K562 (cell line): Measurements from ENCODE around the gene MTPN. TPM values are rescaled to one million over a fixed set of nuclear protein-coding genes. Genes with fewer than 3 reads are reported as not detected.
A peak's percentile ranks its signal among the peaks of the same experiment; 100 is the strongest.

Experiments used
- CSDE1 ChIP-seq, 2 experiments: fragments of 450-650 bp; IDR thresholded peaks; 2 replicates each; pipeline ENCODE4 v1.6.1; 2016; ENCODE audit warnings: mild to moderate bottlenecking in 1 of 2
- FOXK2 ChIP-seq, 2 experiments: fragments of 450-650 bp; IDR thresholded peaks in 1 of 2; conservative IDR thresholded peaks in 1 of 2; 2 replicates each; pipeline ENCODE4 v1.6.1; 2016; ENCODE audit warnings: low read depth in 2 of 2, mild to moderate bottlenecking in 1 of 2
- HDAC3 ChIP-seq: fragments of 450-650 bp; IDR thresholded peaks from 2 replicates; pipeline ENCODE4 v1.6.1; 2018; ENCODE audit warnings: borderline replicate concordance, mild to moderate bottlenecking, moderate library complexity; ENCODE audit not compliant: partially characterized antibody
- HNRNPH1 ChIP-seq: fragments of 200-400 bp; formaldehyde crosslinking; optimal IDR thresholded peaks from 2 replicates; pipeline ENCODE3; 2017; ENCODE audit warnings: low read depth, mild to moderate bottlenecking, low read length, moderate library complexity
- ILF3 ChIP-seq: fragments of 450-650 bp; IDR thresholded peaks from 2 replicates; pipeline ENCODE4 v1.6.1; 2018; ENCODE audit warnings: antibody characterized with exemption, mild to moderate bottlenecking, moderate library complexity, borderline replicate concordance
- JUNB ChIP-seq: fragments of 450-650 bp; formaldehyde crosslinking; conservative IDR thresholded peaks from 2 replicates; pipeline ENCODE4 v1.4.0; 2020; ENCODE audit warnings: mild to moderate bottlenecking
- MAFK ChIP-seq: IDR thresholded peaks from 2 replicates; pipeline ENCODE4 v1.6.1; 2011; ENCODE audit warnings: low read length, improper control_type of control experiment
- MED1 ChIP-seq: sonication (generic); formaldehyde crosslinking; IDR thresholded peaks from 2 replicates; pipeline ENCODE4 v1.8.1; 2023; ENCODE audit warnings: missing genetic modification reagents, borderline replicate concordance
- MEIS2 ChIP-seq: fragments of 450-650 bp; IDR thresholded peaks from 2 replicates; pipeline ENCODE4 v1.6.1; 2014; ENCODE audit warnings: mild to moderate bottlenecking; ENCODE audit not compliant: partially characterized antibody
- MTA2 ChIP-seq: fragments of 450-650 bp; IDR thresholded peaks from 2 replicates; pipeline ENCODE4 v1.6.1; 2016; ENCODE audit warnings: low read depth
- NFATC3 ChIP-seq: fragments of 450-650 bp; IDR thresholded peaks from 2 replicates; pipeline ENCODE4 v1.6.1; 2017; ENCODE audit warnings: mild to moderate bottlenecking
- POLR3A ChIP-seq: IDR thresholded peaks from 2 replicates; pipeline ENCODE4 v1.6.1; 2011; ENCODE audit warnings: borderline replicate concordance, mild to moderate bottlenecking, moderate library complexity; ENCODE audit not compliant: insufficient read length, insufficient read depth; ENCODE audit errors: extremely low read depth
- PRPF4 ChIP-seq: fragments of 200-400 bp; formaldehyde crosslinking; IDR thresholded peaks from one replicate; pipeline ENCODE4 v1.6.1; 2017; ENCODE audit warnings: low read length, low read depth, mild to moderate bottlenecking; ENCODE audit not compliant: insufficient read depth, poor library complexity, severe bottlenecking
- PTTG1 ChIP-seq: fragments of 450-650 bp; IDR thresholded peaks from 2 replicates; pipeline ENCODE4 v1.6.1; 2016; ENCODE audit warnings: low read depth, mild to moderate bottlenecking, missing genetic modification characterization, missing compliant biosample characterization
- RFX7 ChIP-seq: fragments of 250-450 bp; sonication (Bioruptor Pico); IDR thresholded peaks from 2 replicates; pipeline ENCODE4 v1.5.1; 2021; ENCODE audit warnings: mild to moderate bottlenecking
- SMAD1 ChIP-seq: fragments of 150-350 bp; IDR thresholded peaks from 2 replicates; pipeline ENCODE4 v1.6.1; 2014; ENCODE audit warnings: low read length, low read depth; ENCODE audit not compliant: partially characterized antibody
- SMAD3 ChIP-seq: fragments of 450-650 bp; formaldehyde crosslinking; conservative IDR thresholded peaks from 2 replicates; pipeline ENCODE4 v1.4.0; 2020; ENCODE audit warnings: mild to moderate bottlenecking
- SRSF1 ChIP-seq: fragments of 200-400 bp; formaldehyde crosslinking; IDR thresholded peaks from 2 replicates; pipeline ENCODE4 v1.6.1; 2017; ENCODE audit warnings: mild to moderate bottlenecking, low read depth, low read length, moderate library complexity
- ZNF274 ChIP-seq: IDR thresholded peaks from 2 replicates; pipeline ENCODE4 v1.6.1; 2011; ENCODE audit warnings: low read depth, mild to moderate bottlenecking, low read length, moderate library complexity, borderline replicate concordance
- ZNF324 ChIP-seq: fragments of 250-450 bp; sonication (Bioruptor Pico); IDR thresholded peaks from 2 replicates; pipeline ENCODE4 v1.4.0; 2020; ENCODE audit warnings: mild to moderate bottlenecking
- ZNF507 ChIP-seq: conservative IDR thresholded peaks from 2 replicates; pipeline ENCODE4 v1.6.1; 2017; ENCODE audit warnings: missing genetic modification characterization, missing compliant biosample characterization
- ZNF644 ChIP-seq: fragments of 200-800 bp; sonication (Bioruptor generic); IDR thresholded peaks from 2 replicates; pipeline ENCODE4 v1.6.1; 2016; ENCODE audit warnings: low read depth, missing genetic modification characterization, missing compliant biosample characterization
- ZNF766 ChIP-seq: fragments of 200-800 bp; sonication (Bioruptor generic); conservative IDR thresholded peaks from 2 replicates; pipeline ENCODE4 v1.6.1; 2016; ENCODE audit warnings: missing genetic modification characterization, missing compliant biosample characterization
- polyA plus RNA-seq, 8 experiments: library from polyadenylated mRNA; depleted of rRNA in 4 of 8; stranded (reverse) in 5 of 8; unstranded in 3 of 8; fragments of >200 nt; fragmentation: Nextera tagmentation in 2 of 8; fragmentation: Illumina TruSeq in 1 of 8; extraction: Ambion mirVana in 2 of 8; extraction: Trizol in 1 of 8; gene quantifications; 2 replicates each; pipeline versions ENCODE4 v1.2.1 to v1.2.3, GENCODE V29; 2011 to 2014; ENCODE audit warnings: inconsistent platforms in 1 of 8, missing spikeins in 1 of 8
- total RNA-seq, 7 experiments: library from RNA; depleted of rRNA in 6 of 7; stranded (reverse); fragments of >200 nt in 6 of 7; fragmentation: Illumina TruSeq in 2 of 7; extraction: Trizol in 2 of 7; gene quantifications; 2 replicates each; pipeline versions ENCODE4 v1.2.1 to v1.2.3, GENCODE V29; 2011 to 2021; ENCODE audit warnings: low replicate concordance in 1 of 7
- TF ChIP-seq, protein P1 (sequence below): fragments of 450-650 bp; IDR thresholded peaks from 2 replicates; pipeline ENCODE4 v1.6.1; 2018; ENCODE audit not compliant: partially characterized antibody

MTPN gene
- total and polyA plus RNA-seq, 9 of the 15 experiments (the other 6 are each of a cell fraction or from before 2014, with no cell fraction given) = 68.5 to 261 (median 156) TPM

DNA sequence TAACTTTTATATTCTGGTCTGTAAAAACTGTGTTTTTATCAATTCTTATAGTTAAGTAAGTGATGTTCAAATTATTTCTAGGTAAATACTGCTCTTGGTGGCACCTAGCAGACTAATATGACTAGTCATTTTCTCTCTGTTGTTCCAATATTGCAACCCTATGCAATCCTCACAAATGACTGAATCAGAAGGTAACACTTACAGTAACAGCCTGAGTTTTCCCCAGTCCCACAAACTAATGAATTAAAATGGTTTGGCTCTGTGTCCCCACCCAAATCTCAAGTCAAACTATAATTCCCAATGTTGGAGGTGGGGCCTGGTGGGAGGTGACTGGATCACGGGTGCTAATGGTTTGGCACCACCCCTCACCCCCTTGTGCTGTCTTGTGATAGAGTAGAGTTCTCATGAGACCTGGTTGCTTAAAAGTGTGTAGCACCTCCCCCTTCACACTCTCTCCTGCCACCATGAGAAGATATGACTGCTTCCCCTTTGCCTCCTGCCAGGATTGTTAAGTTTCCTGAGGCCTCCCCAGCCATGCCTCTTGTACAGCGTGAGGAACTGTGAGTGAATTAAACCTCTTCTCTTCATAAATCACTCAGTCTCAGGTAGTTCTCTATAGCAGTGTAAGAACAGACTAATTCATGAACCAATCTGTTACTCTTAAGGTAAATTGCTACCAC lies 43.5 kb downstream of the MTPN start (continued):
- no peak for TF ChIP-seq ZNF274
- TF ChIP-seq SRSF1 = no peak
- TF ChIP-seq MED1 (CRISPR knock-in tag) = no peak
- no peak for TF ChIP-seq SMAD1
- TF ChIP-seq FOXK2 (conservative IDR thresholded peaks at IDR 0.05 in 1 of 2, IDR thresholded peaks at IDR 0.05 in 1 of 2; ENCODE audit: low read depth in 2 of 2) = no peak
- no peak for TF ChIP-seq JUNB
- no peak for TF ChIP-seq HNRNPH1
- no peak for TF ChIP-seq CSDE1 (IDR thresholded peaks at IDR 0.05)
- TF ChIP-seq, protein P1, sequence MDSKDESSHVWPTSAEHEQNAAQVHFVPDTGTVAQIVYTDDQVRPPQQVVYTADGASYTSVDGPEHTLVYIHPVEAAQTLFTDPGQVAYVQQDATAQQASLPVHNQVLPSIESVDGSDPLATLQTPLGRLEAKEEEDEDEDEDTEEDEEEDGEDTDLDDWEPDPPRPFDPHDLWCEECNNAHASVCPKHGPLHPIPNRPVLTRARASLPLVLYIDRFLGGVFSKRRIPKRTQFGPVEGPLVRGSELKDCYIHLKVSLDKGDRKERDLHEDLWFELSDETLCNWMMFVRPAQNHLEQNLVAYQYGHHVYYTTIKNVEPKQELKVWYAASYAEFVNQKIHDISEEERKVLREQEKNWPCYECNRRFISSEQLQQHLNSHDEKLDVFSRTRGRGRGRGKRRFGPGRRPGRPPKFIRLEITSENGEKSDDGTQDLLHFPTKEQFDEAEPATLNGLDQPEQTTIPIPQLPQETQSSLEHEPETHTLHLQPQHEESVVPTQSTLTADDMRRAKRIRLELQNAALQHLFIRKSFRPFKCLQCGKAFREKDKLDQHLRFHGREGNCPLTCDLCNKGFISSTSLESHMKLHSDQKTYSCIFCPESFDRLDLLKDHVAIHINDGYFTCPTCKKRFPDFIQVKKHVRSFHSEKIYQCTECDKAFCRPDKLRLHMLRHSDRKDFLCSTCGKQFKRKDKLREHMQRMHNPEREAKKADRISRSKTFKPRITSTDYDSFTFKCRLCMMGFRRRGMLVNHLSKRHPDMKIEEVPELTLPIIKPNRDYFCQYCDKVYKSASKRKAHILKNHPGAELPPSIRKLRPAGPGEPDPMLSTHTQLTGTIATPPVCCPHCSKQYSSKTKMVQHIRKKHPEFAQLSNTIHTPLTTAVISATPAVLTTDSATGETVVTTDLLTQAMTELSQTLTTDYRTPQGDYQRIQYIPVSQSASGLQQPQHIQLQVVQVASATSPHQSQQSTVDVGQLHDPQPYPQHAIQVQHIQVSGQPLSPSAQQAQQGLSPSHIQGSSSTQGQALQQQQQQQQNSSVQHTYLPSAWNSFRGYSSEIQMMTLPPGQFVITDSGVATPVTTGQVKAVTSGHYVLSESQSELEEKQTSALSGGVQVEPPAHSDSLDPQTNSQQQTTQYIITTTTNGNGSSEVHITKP = peak; percentile 67
- TF ChIP-seq PRPF4 = no peak
- TF ChIP-seq ILF3 = no peak
- TF ChIP-seq RFX7 (CRISPR knock-in tag) = no peak
- TF ChIP-seq MEIS2 = peak; percentile 75
- TF ChIP-seq PTTG1 (tag) = no peak; the same call in 1 of the 2 replicates
- TF ChIP-seq ZNF766 (CRISPR knock-in tag) = peak; percentile 97
- no peak for TF ChIP-seq ZNF324 (CRISPR knock-in tag)
- TF ChIP-seq ZNF644 (tag) = no peak
- TF ChIP-seq POLR3A = no peak
- TF ChIP-seq SMAD3 (CRISPR knock-in tag) = no peak
- TF ChIP-seq MAFK = no peak
- no peak for TF ChIP-seq ZNF507 (tag)
- no peak for TF ChIP-seq NFATC3
- no peak for TF ChIP-seq HDAC3
- TF ChIP-seq MTA2 = no peak
